Right lobe of liver (tissue), 6 donors: Measurements from ENCODE around the gene ULK1. TPM values are rescaled to one million over a fixed set of nuclear protein-coding genes. Genes with fewer than 3 reads are reported as not detected.

Experiments used
- ATAC-seq, 4 donors: fragments of 200-7000 bp; cut with Tn5 transposase; one replicate each; pipeline ENCODE4 v1.9.1; 2020; ENCODE audit warnings: mild to moderate bottlenecking in 4 of 4, moderate library complexity in 4 of 4
- DNase-seq, 3 donors: peaks; one replicate each; pipeline ENCODE4 v3.0.0-alpha.2; 2020
- H3K27ac ChIP-seq, 3 donors: fragments of 200-600 bp; one replicate each; pipeline ENCODE4 v1.8.0; 2022
- H3K27me3 ChIP-seq, 2 donors: fragments of 200-600 bp; one replicate each; pipeline ENCODE4 v1.8.0; 2022
- H3K36me3 ChIP-seq, 4 donors: fragments of 200-600 bp; sonication (generic) in 1 of 4; one replicate each; pipeline versions ENCODE4 v1.5.1 to v1.8.0; 2017 to 2022; ENCODE audit warnings: control low read depth in 1 of 4
- H3K4me1 ChIP-seq, 4 donors: fragments of 200-600 bp; sonication (generic) in 1 of 4; one replicate each; pipeline versions ENCODE4 v1.5.1 to v1.8.0; 2017 to 2022; ENCODE audit warnings: control low read depth in 1 of 4
- H3K4me3 ChIP-seq, 3 donors: fragments of 200-600 bp; one replicate each; pipeline ENCODE4 v1.8.0; 2022
- H3K9me3 ChIP-seq, 4 donors: fragments of 200-600 bp; sonication (generic) in 1 of 4; one replicate each; pipeline versions ENCODE4 v1.5.1 to v1.8.0; 2017 to 2022; ENCODE audit warnings: control low read depth in 1 of 4
- POLR2A ChIP-seq: fragments of 450-650 bp; IDR thresholded peaks from one replicate; pipeline ENCODE4 v1.6.1; 2017; ENCODE audit warnings: antibody characterized with exemption, mild to moderate bottlenecking
- WGBS: methylation state at CpG from one replicate; pipeline ENCODE4 v1.1.6; 2018; ENCODE audit warnings: low coverage, low lambda C conversion rate; ENCODE audit not compliant: insufficient coverage; ENCODE audit errors: missing lambda C conversion rate; 5-methylcytosine and 5-hydroxymethylcytosine counted together
- intact Hi-C, 2 donors: fragments of 100-400 bp; cut with DNase I; formaldehyde crosslinking; loops; one replicate each; pipeline versions ENCODE4 v1.11.2 to v1.14.1; 2022
- total RNA-seq, 6 experiments: library from RNA; depleted of rRNA in 2 of 6; stranded (reverse); fragments of >200 nt in 2 of 6; fragmentation: NEBNext Ultra II Directional in 3 of 6; extraction: Animal tissue kit (Norgen Biotek cat#: 25700) in 3 of 6; gene quantifications; one replicate each; pipeline versions ENCODE4 v1.1.0 to v1.2.4, GENCODE V29; 2016 to 2023
- TF ChIP-seq, protein P1 (sequence below), 4 donors: fragments of 200-600 bp in 3 of 4; fragments of 450-650 bp in 1 of 4; IDR thresholded peaks; one replicate each; pipeline versions ENCODE4 v1.5.1 to v1.8.0; 2016 to 2022; ENCODE audit warnings: antibody characterized with exemption in 4 of 4, mild to moderate bottlenecking in 2 of 4
- donor health status: DM: no; HTN: yes; CAD: no.
- donor health status: DM: no; HTN: no; CAD: no.
- donor health status: DM: no; HTN: no; CAD: no.
- donor health status: DM: no; HTN: yes; CAD: no.
- donor health status: DM: no; HTN: yes; CAD: no.

ULK1 gene
- total RNA-seq, 6 experiments from 2014 or later = 14.5 to 39.0 (median 20.5) TPM

DNA sequence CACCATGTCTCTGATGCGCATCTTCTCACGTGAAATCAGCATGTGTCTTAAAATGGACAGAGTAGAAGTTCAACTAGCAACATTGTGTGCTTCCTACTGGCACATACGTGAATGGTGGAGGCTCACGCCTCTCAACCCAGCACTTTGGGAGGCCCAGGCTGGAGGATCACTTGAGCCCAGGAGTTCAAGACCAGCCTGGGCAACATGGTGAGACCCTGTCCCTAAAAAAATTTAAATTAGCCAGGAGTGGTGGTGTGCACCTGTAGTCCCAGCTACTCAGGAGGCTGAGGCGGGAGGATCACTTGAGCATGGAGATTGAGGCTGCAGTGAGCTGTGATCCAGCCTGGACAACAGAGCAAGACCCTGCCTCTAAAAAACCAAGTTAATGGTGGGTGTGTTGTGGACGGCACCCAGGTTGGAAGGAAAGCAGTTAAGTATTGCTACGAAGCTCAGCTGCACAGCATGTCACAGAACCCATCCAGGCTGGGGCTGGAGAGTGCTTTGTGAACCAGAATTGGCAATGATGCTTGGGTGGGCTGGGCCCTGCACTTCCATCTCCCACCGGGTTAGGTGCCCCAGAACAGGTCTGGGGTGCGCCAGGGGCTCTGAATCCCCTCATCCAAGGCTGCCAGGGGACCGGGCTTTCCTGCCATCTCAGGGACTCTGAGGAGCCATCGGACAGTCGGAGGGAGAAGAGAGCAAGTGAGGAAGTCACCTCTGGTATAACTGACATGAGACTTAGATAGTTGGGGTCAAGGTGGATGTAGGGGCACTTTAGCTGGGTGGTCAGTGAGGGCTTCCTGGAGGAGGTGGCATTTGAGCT, 33.0 kb upstream of the ULK1 start:
- ATAC-seq (no peak), DNase-seq (peak in 1 of 3 donors; percentile 45)
- WGBS = 63% methylated on average over 4 of the region's 12 CpGs
- Histone ChIP-seq H3K9me3 (no peaks in the 10 kb centered on the region), H3K27me3 (no peaks in the 10 kb centered on the region), H3K4me1 (peaks cover 0 to 34% (median 7%) of the 10 kb centered on the region in 4 donors), H3K4me3 (no peak overlapping the region), H3K36me3 (no peaks in the 10 kb centered on the region), H3K27ac (peak overlapping the region; percentile 14 to 74 (median 73))
- TF ChIP-seq, protein P1, sequence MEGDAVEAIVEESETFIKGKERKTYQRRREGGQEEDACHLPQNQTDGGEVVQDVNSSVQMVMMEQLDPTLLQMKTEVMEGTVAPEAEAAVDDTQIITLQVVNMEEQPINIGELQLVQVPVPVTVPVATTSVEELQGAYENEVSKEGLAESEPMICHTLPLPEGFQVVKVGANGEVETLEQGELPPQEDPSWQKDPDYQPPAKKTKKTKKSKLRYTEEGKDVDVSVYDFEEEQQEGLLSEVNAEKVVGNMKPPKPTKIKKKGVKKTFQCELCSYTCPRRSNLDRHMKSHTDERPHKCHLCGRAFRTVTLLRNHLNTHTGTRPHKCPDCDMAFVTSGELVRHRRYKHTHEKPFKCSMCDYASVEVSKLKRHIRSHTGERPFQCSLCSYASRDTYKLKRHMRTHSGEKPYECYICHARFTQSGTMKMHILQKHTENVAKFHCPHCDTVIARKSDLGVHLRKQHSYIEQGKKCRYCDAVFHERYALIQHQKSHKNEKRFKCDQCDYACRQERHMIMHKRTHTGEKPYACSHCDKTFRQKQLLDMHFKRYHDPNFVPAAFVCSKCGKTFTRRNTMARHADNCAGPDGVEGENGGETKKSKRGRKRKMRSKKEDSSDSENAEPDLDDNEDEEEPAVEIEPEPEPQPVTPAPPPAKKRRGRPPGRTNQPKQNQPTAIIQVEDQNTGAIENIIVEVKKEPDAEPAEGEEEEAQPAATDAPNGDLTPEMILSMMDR (IDR thresholded peaks at IDR 0.05) = no peak
- TF ChIP-seq POLR2A = no peak
- intact Hi-C loops = no loop called here

DNA sequence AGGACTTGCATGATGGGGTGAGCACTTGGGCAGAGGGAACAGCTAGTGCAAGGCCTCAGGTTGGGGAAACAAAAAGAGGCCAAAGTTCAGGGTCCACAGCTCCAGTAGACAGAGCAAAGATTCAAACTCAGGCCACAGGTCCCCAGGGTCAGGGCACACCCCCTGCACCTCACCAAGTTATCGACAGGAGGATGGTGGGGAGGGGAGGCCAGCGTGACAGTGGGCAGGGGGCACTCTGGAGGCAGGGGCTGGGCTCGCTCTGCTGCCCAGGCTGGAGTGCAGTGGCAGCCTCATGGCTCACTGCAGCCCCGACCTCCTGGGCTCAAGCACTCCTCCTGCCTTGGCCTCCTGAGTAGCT, 32.4 kb upstream of the ULK1 start:
- H3K36me3 ChIP-seq = no peaks in the 10 kb centered on the region
- DNase-seq = peak in 1 of 3 donors; percentile 74
- H3K27me3 ChIP-seq = no peaks in the 10 kb centered on the region
- H3K4me1 ChIP-seq = peaks cover 0 to 34% (median 7%) of the 10 kb centered on the region in 4 donors
- no peak for TF ChIP-seq POLR2A
- TF ChIP-seq, protein P1 (IDR thresholded peaks at IDR 0.05) = no peak
- intact Hi-C loops = no loop called here
- H3K27ac ChIP-seq = peak overlapping the region in 2 of 3 donors; percentile 21 to 73
- ATAC-seq = peak; percentile 5 to 63 (median 38)
- WGBS = no CpG with 5 or more reads among the region's 4 CpGs
- no peaks in the 10 kb centered on the region for H3K9me3 ChIP-seq
- H3K4me3 ChIP-seq = no peak overlapping the region

DNA sequence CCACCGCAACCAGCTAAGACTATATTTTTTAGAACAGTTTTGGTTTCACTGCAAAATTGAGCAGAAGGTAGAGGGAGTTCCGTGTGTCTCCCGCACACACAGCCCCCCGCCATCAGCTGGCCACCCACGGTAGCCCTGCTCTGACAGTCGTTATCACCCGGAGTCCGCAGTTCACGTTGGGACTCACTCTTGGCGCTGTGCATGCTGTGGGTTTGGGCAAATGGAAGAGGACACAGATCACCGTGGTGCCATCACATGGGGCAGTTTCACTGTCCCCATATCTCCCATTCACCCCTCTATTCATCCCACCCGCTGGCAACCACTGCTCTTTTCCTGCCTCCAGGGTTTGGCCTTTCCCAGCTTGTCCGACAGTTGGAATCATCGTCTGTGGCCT, 31.8 kb upstream of the ULK1 start:
- intact Hi-C loops = no loop called here
- Histone ChIP-seq H3K27me3 (no peaks in the 10 kb centered on the region), H3K4me3 (no peak overlapping the region), H3K4me1 (peaks cover 0 to 34% (median 7%) of the 10 kb centered on the region in 4 donors), H3K27ac (peak overlapping the region in 2 of 3 donors; percentile 5 to 21), H3K9me3 (no peaks in the 10 kb centered on the region), H3K36me3 (no peaks in the 10 kb centered on the region)
- ATAC-seq = peak in 1 of 4 donors; percentile 26
- peak in 1 of 3 donors; percentile 67 for DNase-seq
- no peak for TF ChIP-seq POLR2A
- TF ChIP-seq, protein P1 (IDR thresholded peaks at IDR 0.05) = no peak
- WGBS = 21% methylated on average over 12 of the region's 14 CpGs

DNA sequence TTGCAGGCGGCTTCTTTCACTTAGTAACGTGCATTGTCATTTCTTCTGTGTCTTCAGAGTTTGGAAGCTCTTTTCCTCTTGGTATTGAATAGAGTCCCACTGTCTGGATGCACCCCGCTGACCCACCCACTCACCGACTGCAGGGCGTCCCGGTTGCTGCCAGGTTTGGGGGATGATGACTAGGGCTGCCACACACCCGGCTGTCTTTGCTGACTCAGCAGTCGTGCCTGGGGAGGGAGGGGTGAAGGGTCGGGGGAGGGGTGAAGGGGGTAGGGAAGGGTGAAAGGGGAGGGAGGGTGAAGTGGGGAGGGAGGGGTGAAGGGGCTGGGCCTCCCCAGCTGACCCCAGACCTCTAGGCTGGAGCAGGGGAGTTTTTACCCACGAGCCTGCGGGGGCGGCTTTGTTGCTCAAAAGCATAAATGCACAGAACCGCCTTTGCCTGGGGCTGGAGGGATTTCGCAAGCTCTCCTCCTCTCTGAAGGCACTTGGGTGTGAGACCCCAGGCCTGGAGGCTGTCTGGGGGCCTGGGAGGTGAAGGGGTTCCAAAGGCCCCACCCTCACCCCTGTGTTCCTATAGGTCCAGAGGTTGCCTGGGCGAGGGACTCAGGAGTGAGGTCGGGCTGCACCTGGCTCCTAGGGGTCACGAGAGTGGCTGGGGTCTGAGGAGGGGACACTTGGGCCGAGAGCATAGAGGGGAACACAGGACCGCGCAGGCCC, 31.3 kb upstream of the ULK1 start:
- Histone ChIP-seq H3K27me3 (no peaks in the 10 kb centered on the region), H3K27ac (peak overlapping the region in 1 of 3 donors; percentile 21), H3K4me3 (no peak overlapping the region), H3K36me3 (no peaks in the 10 kb centered on the region), H3K4me1 (peaks cover 0 to 34% (median 7%) of the 10 kb centered on the region in 4 donors), H3K9me3 (no peaks in the 10 kb centered on the region)
- ATAC-seq (no peak), DNase-seq (peak in 1 of 3 donors; percentile 68)
- intact Hi-C loops = no loop called here
- TF ChIP-seq, protein P1 (IDR thresholded peaks at IDR 0.05) = no peak
- no peak for TF ChIP-seq POLR2A
- WGBS = 7% methylated on average over 9 of the region's 20 CpGs
